PC-9 (cell line): ENCODE data around the gene TNFRSF14. TPM values are rescaled to one million over a fixed set of nuclear protein-coding genes. Genes with fewer than 3 reads are reported as not detected.

Experiments
- BruUV-seq: library from RNA; stranded (reverse); fragments of 400-500 nt; replicated peaks from 2 replicates; lab custom pipeline; 2021; lab: Mats Ljungman, UMichigan
- CTCF ChIA-PET: fragments of 300-600 bp; sonication (Branson Sonifier 250); formaldehyde crosslinking; loops from one replicate; lab custom pipeline; 2022; ENCODE audit warnings: antibody characterized with exemption; lab: Charles Lee
- POLR2A ChIA-PET: fragments of 300-600 bp; sonication (Branson Sonifier 250); formaldehyde crosslinking; loops from one replicate; lab custom pipeline; 2022; ENCODE audit warnings: antibody characterized with exemption; ENCODE audit not compliant: unreplicated experiment; lab: Charles Lee
- DNase-seq, 2 experiments: peaks; one replicate each; pipeline versions ENCODE4 v3.0.0 to v3.0.0-alpha.2; 2015 to 2022; ENCODE audit warnings: mixed read lengths in 1 of 2
- H2AFZ ChIP-seq: fragments of 200-600 bp; sonication (generic); 2 replicates; pipeline ENCODE4 v1.8.1; 2017; ENCODE audit warnings: antibody characterized with exemption
- H3F3A ChIP-seq: fragments of 200-600 bp; sonication (generic); 2 replicates; pipeline ENCODE4 v1.8.1; 2017; ENCODE audit warnings: antibody characterized with exemption, mild to moderate bottlenecking, low read depth; ENCODE audit not compliant: insufficient read depth
- H3K27ac ChIP-seq: fragments of 200-600 bp; sonication (generic); 2 replicates; pipeline ENCODE4 v1.6.1; 2016; ENCODE audit warnings: mixed run types
- H3K27me3 ChIP-seq: fragments of 200-600 bp; sonication (generic); 2 replicates; pipeline ENCODE4 v1.6.1; 2016; ENCODE audit warnings: low read depth, mixed run types; ENCODE audit not compliant: insufficient read depth
- H3K36me3 ChIP-seq: fragments of 200-600 bp; sonication (generic); 2 replicates; pipeline ENCODE4 v1.6.1; 2016; ENCODE audit warnings: low read depth, mixed run types
- H3K4me1 ChIP-seq: fragments of 200-600 bp; sonication (generic); replicated peaks from 2 replicates; pipeline ENCODE4 v1.6.1; 2016; ENCODE audit warnings: mixed run types; ENCODE audit not compliant: insufficient read depth
- H3K4me2 ChIP-seq: fragments of 200-600 bp; sonication (generic); 2 replicates; pipeline ENCODE4 v1.6.1; 2017; ENCODE audit warnings: mixed run types
- H3K4me3 ChIP-seq: fragments of 200-600 bp; sonication (generic); 2 replicates; pipeline ENCODE4 v1.6.1; 2016; ENCODE audit warnings: mixed run types
- H3K79me2 ChIP-seq: fragments of 200-600 bp; sonication (generic); 2 replicates; pipeline ENCODE4 v1.6.1; 2017; ENCODE audit warnings: low read depth, mixed run types
- H3K9me2 ChIP-seq: fragments of 200-600 bp; sonication (generic); 2 replicates; pipeline ENCODE4 v1.8.1; 2017; ENCODE audit warnings: mild to moderate bottlenecking; ENCODE audit not compliant: insufficient read depth
- H3K9me3 ChIP-seq: fragments of 200-600 bp; sonication (generic); 2 replicates; pipeline ENCODE4 v1.8.1; 2016; ENCODE audit warnings: low read depth; ENCODE audit not compliant: insufficient read depth
- H4K20me1 ChIP-seq: fragments of 200-600 bp; sonication (generic); 2 replicates; pipeline ENCODE4 v1.8.1; 2017; ENCODE audit not compliant: insufficient read depth
- EZH2 ChIP-seq: fragments of 200-600 bp; sonication (generic); IDR thresholded peaks from 2 replicates; pipeline ENCODE4 v1.8.0; 2017; ENCODE audit warnings: antibody characterized with exemption, low read depth
- intact Hi-C: fragments of 100-400 bp; cut with micrococcal nuclease; formaldehyde crosslinking; loops from one replicate; pipeline ENCODE4 v1.10.0; 2022; ENCODE audit not compliant: unreplicated experiment
- total RNA-seq: library from RNA; stranded (reverse); gene quantifications from 2 replicates; pipeline ENCODE4 v1.2.3, GENCODE V29; 2021
- TF ChIP-seq, protein P1 (sequence below): fragments of 200-600 bp; sonication (generic); conservative IDR thresholded peaks from 2 replicates; pipeline ENCODE4 v1.6.1; 2017; ENCODE audit warnings: mixed run types, antibody characterized with exemption, mild to moderate bottlenecking, moderate library complexity

The TNFRSF14 gene
- total RNA-seq, 1 experiment from 2014 or later, result 9.9 TPM

DNA sequence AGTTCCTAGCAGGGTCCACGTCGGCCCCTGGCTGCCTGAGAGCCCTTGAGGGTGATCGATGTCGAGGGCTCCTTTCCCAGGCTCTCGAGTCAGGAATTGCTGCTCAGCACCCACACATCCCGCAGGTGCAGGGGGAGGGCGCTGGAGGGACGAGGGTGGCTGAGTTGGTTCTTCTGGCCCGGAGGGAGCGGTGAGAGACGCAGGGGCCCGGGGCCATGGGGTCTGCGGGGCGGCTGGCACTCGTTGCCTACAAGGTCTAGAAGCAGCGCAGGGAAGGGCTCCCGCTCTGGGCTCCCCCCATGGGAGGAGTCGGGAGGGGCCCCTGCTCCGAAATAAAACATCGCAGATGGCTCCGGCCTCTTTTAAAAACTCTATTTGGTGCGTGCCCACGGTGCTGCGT, 48.0 kb upstream of the TNFRSF14 start:
- no TSS peak for BruUV-seq
- Histone ChIP-seq H3K4me3 (no peak overlapping the region), H4K20me1 (peaks cover 5% of the 10 kb centered on the region; the same call in 1 of the 2 replicates), H3F3A (no peaks in the 10 kb centered on the region), H3K27me3 (no peaks in the 10 kb centered on the region), H3K4me1 (no peaks in the 10 kb centered on the region), H3K4me2 (no peak overlapping the region), H3K36me3 (no peaks in the 10 kb centered on the region), H3K9me3 (no peaks in the 10 kb centered on the region), H2AFZ (no peak overlapping the region), H3K79me2 (no peaks in the 10 kb centered on the region), H3K9me2 (no peaks in the 10 kb centered on the region), H3K27ac (no peak overlapping the region)
- ChIA-PET CTCF (no interaction called here), POLR2A (no interaction called here)
- intact Hi-C loops, result no loop called here
- DNase-seq, result no peak
- TF ChIP-seq, protein P1, sequence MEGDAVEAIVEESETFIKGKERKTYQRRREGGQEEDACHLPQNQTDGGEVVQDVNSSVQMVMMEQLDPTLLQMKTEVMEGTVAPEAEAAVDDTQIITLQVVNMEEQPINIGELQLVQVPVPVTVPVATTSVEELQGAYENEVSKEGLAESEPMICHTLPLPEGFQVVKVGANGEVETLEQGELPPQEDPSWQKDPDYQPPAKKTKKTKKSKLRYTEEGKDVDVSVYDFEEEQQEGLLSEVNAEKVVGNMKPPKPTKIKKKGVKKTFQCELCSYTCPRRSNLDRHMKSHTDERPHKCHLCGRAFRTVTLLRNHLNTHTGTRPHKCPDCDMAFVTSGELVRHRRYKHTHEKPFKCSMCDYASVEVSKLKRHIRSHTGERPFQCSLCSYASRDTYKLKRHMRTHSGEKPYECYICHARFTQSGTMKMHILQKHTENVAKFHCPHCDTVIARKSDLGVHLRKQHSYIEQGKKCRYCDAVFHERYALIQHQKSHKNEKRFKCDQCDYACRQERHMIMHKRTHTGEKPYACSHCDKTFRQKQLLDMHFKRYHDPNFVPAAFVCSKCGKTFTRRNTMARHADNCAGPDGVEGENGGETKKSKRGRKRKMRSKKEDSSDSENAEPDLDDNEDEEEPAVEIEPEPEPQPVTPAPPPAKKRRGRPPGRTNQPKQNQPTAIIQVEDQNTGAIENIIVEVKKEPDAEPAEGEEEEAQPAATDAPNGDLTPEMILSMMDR, result no peak
- TF ChIP-seq EZH2, result no peak

DNA sequence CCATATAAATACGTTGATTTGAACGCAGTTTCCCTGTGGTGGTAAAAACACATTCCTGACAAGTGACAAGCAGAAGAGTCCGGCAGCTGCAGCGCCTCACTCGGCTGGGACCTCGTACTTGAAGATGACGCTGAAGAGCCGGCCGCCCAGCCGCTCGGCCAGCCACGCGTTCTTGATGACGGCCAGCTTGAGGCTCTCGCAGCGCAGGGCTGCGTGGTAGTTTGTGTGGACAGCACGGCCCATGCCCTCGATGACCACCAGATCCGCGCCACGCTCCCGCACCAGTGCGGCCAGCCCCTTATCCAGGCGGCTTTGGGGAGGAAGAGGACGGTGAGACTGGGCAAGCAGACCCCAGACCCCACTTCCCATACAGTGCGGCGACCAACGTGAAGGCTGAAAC, 47.4 kb upstream of the TNFRSF14 start:
- no peak for DNase-seq
- no peak overlapping the region for H3K4me2 ChIP-seq
- ChIA-PET POLR2A (no interaction called here), CTCF (interaction anchor here (1.0 kb wide), 1 partner anchor 39 kb away, joined by 3 read pairs; no protein-coding TSS in a partner anchor)
- H3K9me3 ChIP-seq, result no peaks in the 10 kb centered on the region
- H3K4me1 ChIP-seq, result no peaks in the 10 kb centered on the region
- H4K20me1 ChIP-seq, result peaks cover 5% of the 10 kb centered on the region; the same call in 1 of the 2 replicates
- no peaks in the 10 kb centered on the region for H3F3A ChIP-seq
- H3K9me2 ChIP-seq, result no peaks in the 10 kb centered on the region
- H2AFZ ChIP-seq, result no peak overlapping the region
- H3K4me3 ChIP-seq, result no peak overlapping the region
- H3K27ac ChIP-seq, result no peak overlapping the region
- no peaks in the 10 kb centered on the region for H3K27me3 ChIP-seq
- intact Hi-C loops, result no loop called here
- no TSS peak for BruUV-seq
- no peaks in the 10 kb centered on the region for H3K79me2 ChIP-seq
- no peaks in the 10 kb centered on the region for H3K36me3 ChIP-seq
- TF ChIP-seq, protein P1, result no peak
- TF ChIP-seq EZH2, result no peak

DNA sequence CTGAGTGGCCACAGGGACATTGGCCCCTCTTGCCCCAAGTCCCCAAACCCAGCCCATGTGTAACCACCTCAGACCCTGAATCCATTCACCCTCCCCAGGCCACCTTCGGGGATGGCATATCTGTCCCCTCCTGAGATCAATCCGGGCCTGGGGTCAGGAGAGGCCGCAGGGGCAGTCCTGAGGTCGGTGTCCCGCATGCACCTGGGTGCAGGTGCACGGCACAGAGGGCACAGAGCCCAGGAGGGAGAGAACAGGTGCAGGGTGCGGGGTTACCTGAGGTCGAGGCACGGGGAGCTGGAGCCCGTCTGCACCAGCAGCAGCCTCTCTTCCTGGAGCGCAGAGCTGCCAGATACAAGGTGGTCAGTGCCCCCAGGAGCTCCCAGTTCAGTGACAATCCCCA, 46.6 kb upstream of the TNFRSF14 start:
- Histone ChIP-seq H3K4me2 (no peak overlapping the region), H3K4me3 (no peak overlapping the region), H3K27ac (no peak overlapping the region), H3K79me2 (no peaks in the 10 kb centered on the region), H4K20me1 (peaks cover 5% of the 10 kb centered on the region; the same call in 1 of the 2 replicates), H3K27me3 (no peaks in the 10 kb centered on the region), H3K9me3 (no peaks in the 10 kb centered on the region), H3K36me3 (no peaks in the 10 kb centered on the region), H3K4me1 (no peaks in the 10 kb centered on the region), H3F3A (no peaks in the 10 kb centered on the region), H2AFZ (no peak overlapping the region), H3K9me2 (no peaks in the 10 kb centered on the region)
- ChIA-PET CTCF (interaction anchor here (1.0 kb wide), 1 partner anchor 38 kb away, joined by 3 read pairs; no protein-coding TSS in a partner anchor), POLR2A (no interaction called here)
- BruUV-seq, result no TSS peak
- intact Hi-C loops, result no loop called here
- no peak for DNase-seq
- no peak for TF ChIP-seq EZH2
- TF ChIP-seq, protein P1, result no peak
